GM12875 (cell line): ENCODE results near the gene DLL1.

ENCODE experiments used
- H3K4me3 ChIP-seq: one replicate; pipeline ENCODE4 v1.5.1; 2011; ENCODE audit warnings: low read depth, low read length, control low read depth
- CTCF ChIP-seq: IDR thresholded peaks from 2 replicates; pipeline ENCODE4 v1.5.1; 2011; ENCODE audit warnings: low read depth, mild to moderate bottlenecking, control low read depth, inconsistent platforms, low read length, moderate library complexity, borderline replicate concordance; ENCODE audit not compliant: insufficient read depth

DLL1 gene

GRCh38 chr6:170280689-170281045 is 10.2 kb downstream of the DLL1 start:
- H3K4me3 ChIP-seq: no peak overlapping the region
- TF ChIP-seq CTCF: no peak

- TF ChIP-seq CTCF: no peak
- no peak overlapping the region for H3K4me3 ChIP-seq
Observed at GRCh38 chr6:170279977-170280688, 10.7 kb downstream of the DLL1 start.

- TF ChIP-seq CTCF: no peak
- H3K4me3 ChIP-seq: no peak overlapping the region
Observed at GRCh38 chr6:170279426-170279825, 11.5 kb downstream of the DLL1 start.

GRCh38 chr6:170278743-170279094 is 12.2 kb downstream of the DLL1 start:
- no peak overlapping the region for H3K4me3 ChIP-seq
- TF ChIP-seq CTCF: no peak

- no peak overlapping the region for H3K4me3 ChIP-seq
- no peak for TF ChIP-seq CTCF
Observed at GRCh38 chr6:170277893-170278742, 12.8 kb downstream of the DLL1 start.

- no peak for TF ChIP-seq CTCF
- H3K4me3 ChIP-seq: no peak overlapping the region
Observed at GRCh38 chr6:170276369-170277057, 14.4 kb downstream of the DLL1 start.
